Esophagus squamous epithelium (tissue), 4 donors: ENCODE measurements around the gene SFXN5.

Experiments
- CTCF ChIP-seq, 6 experiments: fragments of 450-650 bp in 4 of 6; fragments of 200-600 bp in 2 of 6; sonication (generic) in 2 of 6; IDR thresholded peaks; one replicate each; pipeline ENCODE4 v1.5.1; 2016 to 2019; ENCODE audit warnings: antibody characterized with exemption in 6 of 6, mild to moderate bottlenecking in 4 of 6, moderate library complexity in 4 of 6
- POLR2A ChIP-seq, 4 donors: fragments of 450-650 bp; IDR thresholded peaks; one replicate each; pipeline ENCODE4 v1.6.1; 2017; ENCODE audit warnings: antibody characterized with exemption in 4 of 4, mild to moderate bottlenecking in 4 of 4, moderate library complexity in 3 of 4

GRCh38 chr2:72900191-72900825, 171.2 kb downstream of the SFXN5 start:
- no peak for TF ChIP-seq CTCF (IDR thresholded peaks at IDR 0.05)
- no peak for TF ChIP-seq POLR2A (IDR thresholded peaks at IDR 0.05)
